Thyroid gland (tissue), 4 donors: Measurements from ENCODE around the gene TMEM233.

Source experiments
- CTCF ChIP-seq, 6 experiments: fragments of 200-600 bp in 3 of 6; fragments of 450-650 bp in 3 of 6; sonication (generic) in 3 of 6; IDR thresholded peaks; one replicate each; pipeline ENCODE4 v1.5.1; 2016 to 2019; ENCODE audit warnings: antibody characterized with exemption in 6 of 6, mild to moderate bottlenecking in 2 of 6, inconsistent platforms in 1 of 6, moderate library complexity in 1 of 6
- POLR2A ChIP-seq, 2 donors: fragments of 450-650 bp; IDR thresholded peaks; one replicate each; pipeline ENCODE4 v1.6.1; 2017; ENCODE audit warnings: antibody characterized with exemption in 2 of 2, mild to moderate bottlenecking in 2 of 2, moderate library complexity in 1 of 2

- no peak for TF ChIP-seq CTCF (IDR thresholded peaks at IDR 0.05)
- no peak for TF ChIP-seq POLR2A (IDR thresholded peaks at IDR 0.05)
Measured at GRCh38 chr12:119621878-119622277, 28.3 kb downstream of the TMEM233 start.
